Endometrial microvascular endothelial cells (primary cell): ENCODE results near the gene EVL. TPM values are rescaled to one million over a fixed set of nuclear protein-coding genes. Genes with fewer than 3 reads are reported as not detected.

Source experiments
- in situ Hi-C: cut with HindIII; loops from 2 replicates; pipeline ENCODE4 v1.10.0; 2017; ENCODE audit warnings: low sequenced_read_pairs, low pct_unique_long_range_greater_than_20kb; ENCODE audit errors: inconsistent ontology term
- total RNA-seq: library from RNA; depleted of rRNA; stranded (reverse); fragments of >200 nt; gene quantifications from one replicate; pipeline ENCODE4 v1.2.3, GENCODE V29; 2015; ENCODE audit errors: inconsistent ontology term

The EVL gene
- total RNA-seq, 1 donor from 2014 or later = 11.9 TPM

GRCh38 chr14:100117633-100118395 lies 52.6 kb downstream of the EVL start:
- in situ Hi-C loops = no loop called here

- in situ Hi-C loops = no loop called here
Measured at GRCh38 chr14:100118396-100119011, 53.3 kb downstream of the EVL start.

- in situ Hi-C loops = no loop called here
Measured at GRCh38 chr14:100119251-100119650, 54.0 kb downstream of the EVL start.

GRCh38 chr14:100120522-100121269 lies 55.5 kb downstream of the EVL start:
- in situ Hi-C loops = no loop called here

GRCh38 chr14:100121643-100122480 lies 56.6 kb downstream of the EVL start:
- in situ Hi-C loops = no loop called here

- in situ Hi-C loops = no loop called here
Measured at GRCh38 chr14:100122481-100123223, 57.4 kb downstream of the EVL start.

- in situ Hi-C loops = no loop called here
Measured at GRCh38 chr14:100123618-100124017, 58.4 kb downstream of the EVL start.

GRCh38 chr14:100124551-100125088 lies 59.4 kb downstream of the EVL start:
- in situ Hi-C loops = no loop called here

GRCh38 chr14:100126401-100126800 lies 61.2 kb downstream of the EVL start:
- in situ Hi-C loops = no loop called here

- in situ Hi-C loops = no loop called here
Measured at GRCh38 chr14:100127853-100128455, 62.7 kb downstream of the EVL start.

GRCh38 chr14:100128688-100129087 lies 63.5 kb downstream of the EVL start:
- in situ Hi-C loops = no loop called here

- in situ Hi-C loops = no loop called here
Measured at GRCh38 chr14:100129161-100129589, 64.0 kb downstream of the EVL start.

GRCh38 chr14:100130521-100130920 lies 65.3 kb downstream of the EVL start:
- in situ Hi-C loops = no loop called here

GRCh38 chr14:100131181-100131580 lies 66.0 kb downstream of the EVL start:
- in situ Hi-C loops = no loop called here

GRCh38 chr14:100132161-100132902 lies 67.1 kb downstream of the EVL start:
- in situ Hi-C loops = no loop called here

- in situ Hi-C loops = no loop called here
Measured at GRCh38 chr14:100132903-100133510, 67.8 kb downstream of the EVL start.

GRCh38 chr14:100134586-100134985 lies 69.4 kb downstream of the EVL start:
- in situ Hi-C loops = no loop called here
